Activated CD8-positive, alpha-beta memory T cell treated with anti-CD3 and anti-CD28 coated beads for 1 hour (primary cell): Measurements from ENCODE around the gene STN1.
"Not testable (repeated sequence)": the region's sequence is repeated elsewhere in the genome, so short reads cannot be mapped to it uniquely, and the experiment has no call there.

Experiments used
- DNase-seq, 2 donors: peaks; one replicate each; pipeline ENCODE4 v3.0.0-alpha.2; 2020; ENCODE audit warnings: low read depth in 1 of 2; ENCODE audit errors: extremely low read depth in 1 of 2

Gene STN1

DNA sequence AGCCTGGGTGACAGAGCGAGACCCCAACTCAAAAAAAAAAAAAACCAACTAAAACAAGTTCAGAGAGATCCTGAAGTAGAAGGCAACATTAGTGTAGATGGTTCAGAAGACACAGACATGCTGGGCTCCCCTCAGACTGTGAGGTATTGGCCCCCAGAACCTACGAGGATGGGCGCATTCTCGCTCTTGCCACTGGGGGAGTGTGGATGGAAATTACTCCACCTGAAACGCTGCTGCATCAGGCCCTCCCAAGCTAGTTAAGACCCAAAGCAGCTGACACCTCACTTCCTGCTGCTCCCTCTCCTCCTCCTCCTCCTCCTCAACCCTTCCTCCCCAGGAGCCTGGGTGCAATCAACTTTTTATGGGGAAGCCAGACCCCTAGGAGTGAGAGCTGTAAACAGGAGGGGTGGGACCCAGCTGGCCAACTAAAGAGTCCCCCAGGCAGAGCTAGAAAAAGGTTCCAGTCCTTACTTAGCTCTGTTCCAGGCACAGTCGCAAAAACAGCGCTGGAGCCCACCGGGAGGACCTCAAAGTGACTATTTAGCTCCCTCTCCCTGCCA, 70.0 kb downstream of the STN1 start:
- no peak for DNase-seq

DNA sequence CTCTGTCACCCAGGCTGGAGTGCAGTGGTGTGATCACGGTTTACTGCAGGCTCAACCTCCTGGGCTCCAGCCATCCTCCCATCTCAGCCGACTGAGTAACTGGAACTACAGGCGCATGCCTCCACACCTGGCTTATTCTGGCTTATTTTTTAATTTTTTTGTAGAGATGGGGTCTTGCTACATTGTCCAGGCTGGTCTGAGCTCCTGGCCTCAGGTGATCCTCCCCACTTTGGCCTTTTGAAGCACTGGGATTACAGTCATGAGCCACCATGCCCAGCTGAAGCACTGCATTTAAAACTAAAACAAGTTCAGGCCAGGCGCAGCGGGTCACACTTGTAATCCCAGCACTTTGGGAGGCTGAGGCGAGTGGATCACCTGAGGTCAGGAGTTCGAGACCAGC, 70.6 kb downstream of the STN1 start:
- DNase-seq: no peak

DNA sequence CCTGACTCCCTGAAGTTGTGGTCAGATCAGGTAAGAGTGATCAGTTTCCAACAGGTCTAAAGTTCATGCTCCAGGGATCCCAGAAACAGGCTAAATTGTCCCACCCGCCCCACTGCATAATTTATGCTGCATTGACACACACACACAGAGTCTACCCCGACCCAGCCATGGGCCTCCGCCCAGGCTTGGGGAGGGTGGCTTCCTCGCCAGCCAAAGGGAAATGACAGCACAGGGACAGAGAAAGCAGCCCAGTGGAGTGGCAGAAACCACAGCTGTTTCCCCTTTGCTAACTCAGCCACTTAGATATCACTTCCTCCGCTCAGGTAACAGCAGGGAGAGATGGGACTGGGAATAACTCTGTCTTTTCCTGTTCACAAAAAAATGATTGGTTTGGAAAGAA, 72.0 kb downstream of the STN1 start:
- DNase-seq: no peak

DNA sequence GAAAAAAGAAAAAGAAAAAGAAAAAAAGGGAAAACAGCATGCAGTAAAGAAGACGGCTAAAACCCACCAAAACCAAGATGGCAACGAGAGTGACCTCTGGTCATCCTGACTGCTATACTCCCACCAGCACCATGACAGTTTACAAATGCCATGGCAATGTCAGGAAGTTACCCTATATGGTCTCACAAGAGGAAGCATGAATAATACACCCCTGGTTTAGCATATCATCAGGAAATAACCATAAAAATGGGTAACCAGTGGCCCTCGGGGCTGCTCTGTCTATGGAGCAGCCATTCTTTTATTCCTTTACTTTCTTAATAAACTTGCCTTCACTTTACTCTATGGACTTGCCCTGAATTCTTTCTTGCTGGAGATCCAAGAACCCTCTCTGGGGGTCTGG, 72.6 kb downstream of the STN1 start:
- DNase-seq: not testable (repeated sequence)

DNA sequence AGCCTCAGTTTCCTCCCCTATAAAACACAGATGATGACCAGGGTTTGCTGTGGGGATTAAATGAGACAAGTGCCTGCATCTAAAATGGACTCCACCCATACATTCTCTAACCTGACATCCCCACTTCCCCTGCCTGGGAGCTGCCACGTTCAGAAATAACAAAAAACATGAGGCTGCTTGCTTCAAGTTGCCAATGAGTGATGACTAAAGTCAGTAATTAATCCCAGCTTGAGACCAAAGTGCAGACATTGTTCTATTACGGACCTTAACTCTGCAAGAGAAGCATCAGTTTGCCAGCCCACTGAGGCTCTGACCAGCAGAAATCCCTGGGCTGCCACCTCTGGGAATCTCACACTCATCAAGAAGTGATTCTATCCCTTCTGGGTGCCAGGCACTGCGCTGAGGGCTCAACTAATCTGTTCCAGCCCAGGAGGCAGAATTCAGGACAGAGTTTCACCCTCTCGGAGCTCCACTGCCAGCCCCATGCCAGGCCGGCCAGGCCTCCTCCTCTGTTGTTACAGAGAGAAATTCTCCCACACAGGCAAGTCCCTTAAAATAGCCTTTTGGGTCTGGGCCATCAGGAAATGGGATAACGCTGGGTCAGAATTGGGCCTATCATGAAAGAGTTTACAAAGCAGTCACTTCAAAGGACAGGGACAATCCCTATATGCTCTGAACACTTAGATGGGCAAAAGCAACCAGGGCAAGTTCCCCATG, 74.0 kb downstream of the STN1 start:
- DNase-seq: no peak

DNA sequence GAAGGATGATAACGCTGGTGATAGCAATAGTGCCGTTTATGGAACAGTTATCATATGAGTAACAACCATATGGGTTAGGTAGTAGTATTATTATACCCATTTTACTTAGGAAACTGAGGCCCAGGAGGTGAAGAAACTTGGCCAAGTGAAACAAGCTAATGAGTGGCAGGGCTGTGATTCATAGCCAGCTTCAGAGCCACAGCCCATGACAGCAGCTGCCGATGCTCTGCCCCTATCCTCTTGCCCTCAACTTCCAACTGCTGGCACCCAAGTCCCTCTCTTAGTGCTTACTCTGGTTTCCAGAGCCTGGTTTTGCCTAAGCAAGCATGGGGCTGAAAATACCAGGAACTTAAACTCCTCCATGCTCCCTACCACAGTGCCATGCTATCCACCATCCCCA, 74.9 kb downstream of the STN1 start:
- no peak for DNase-seq

DNA sequence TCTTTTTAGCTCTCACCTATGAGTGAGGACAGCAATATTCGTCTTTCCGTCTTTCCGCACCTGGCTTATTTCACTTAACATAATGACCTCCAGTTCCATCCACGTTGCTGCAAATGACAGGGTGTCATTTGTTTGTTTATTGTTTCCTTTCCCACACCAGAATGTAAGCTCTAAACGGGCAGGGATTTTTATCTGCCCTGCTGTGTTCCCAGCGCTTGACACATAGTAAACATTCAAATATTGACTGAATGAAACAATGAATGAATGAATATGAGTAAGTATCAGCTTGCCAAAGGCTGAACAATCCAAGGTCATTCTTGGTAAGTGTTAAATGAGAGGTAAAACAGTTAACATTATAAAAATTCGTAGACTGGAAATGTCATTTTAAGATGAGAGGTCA, 75.4 kb downstream of the STN1 start:
- no peak for DNase-seq

DNA sequence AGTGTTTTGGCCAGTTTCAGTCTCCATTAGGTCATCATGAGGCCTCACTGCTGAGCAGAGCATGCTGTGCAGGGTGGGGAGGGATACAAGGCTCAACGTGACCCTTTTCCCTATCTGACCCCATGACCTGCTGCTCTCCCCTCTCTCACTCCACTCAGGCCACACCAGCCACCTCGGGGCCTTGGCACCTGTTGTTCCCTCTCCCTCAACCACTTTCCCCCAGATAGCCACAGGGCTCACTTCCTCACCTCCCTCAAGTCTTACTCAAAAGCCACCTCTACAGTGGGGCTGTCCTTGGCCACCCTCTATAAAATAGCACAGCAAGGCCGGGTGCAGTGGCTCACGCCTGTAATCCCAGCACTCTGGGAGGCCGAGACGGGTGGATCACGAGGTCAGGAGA, 76.5 kb downstream of the STN1 start:
- no peak for DNase-seq

DNA sequence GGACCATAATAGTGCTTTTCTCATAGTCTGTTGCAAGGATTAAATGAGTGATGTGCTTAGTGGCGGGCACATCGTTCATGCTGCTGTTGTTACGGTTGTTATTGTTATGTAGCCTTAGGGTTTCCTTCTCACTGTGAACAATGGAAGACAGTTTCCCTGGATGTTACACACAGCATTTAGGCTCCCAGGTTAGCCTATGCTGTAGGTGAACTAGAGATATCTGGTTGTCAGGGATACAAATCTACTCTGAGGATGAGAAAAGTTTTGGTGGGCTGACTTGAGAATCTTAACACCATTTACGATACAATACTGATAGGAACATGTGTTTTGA, 77.3 kb downstream of the STN1 start:
- no peak for DNase-seq

DNA sequence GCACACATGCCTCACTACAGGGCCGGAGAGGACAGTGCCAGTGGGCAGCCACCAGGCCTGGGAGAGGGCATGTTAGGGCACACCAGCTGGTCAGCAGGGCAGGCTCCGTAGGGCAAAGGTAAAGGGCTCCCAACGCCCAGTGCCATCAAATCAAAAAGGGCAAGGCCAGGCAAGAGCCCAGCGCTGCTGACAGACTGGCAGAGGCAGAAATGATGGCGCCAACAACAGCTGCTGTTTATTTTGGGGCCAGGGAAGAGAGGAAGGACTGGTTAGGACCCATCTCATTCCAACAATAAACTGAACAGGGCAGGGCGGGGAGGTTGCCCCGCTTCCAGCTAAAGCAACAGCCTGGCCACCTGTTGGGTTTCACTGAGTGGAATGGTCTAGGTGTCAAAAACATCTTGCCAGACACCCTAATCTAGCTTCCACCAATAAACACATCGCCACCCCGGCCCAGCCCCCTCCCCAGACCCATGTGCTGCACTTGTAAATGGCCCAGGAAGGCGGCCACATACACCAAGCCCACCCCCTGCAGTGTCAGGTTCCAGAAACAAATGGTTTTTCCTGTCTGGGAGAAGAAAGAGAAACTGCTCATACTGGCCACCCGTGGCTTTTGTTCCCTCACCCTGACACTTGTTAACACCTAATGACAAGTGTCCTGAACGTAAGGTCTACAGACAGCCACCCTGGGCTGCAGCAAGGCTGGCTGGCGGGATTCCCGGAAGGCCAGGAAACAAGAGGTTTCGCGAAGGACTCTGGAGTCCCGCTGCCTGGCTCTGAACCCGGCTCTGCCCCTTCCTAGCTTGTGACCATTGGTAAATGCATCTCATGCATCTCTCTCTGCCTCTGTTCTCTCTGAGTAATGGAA, 77.9 kb downstream of the STN1 start:
- no peak for DNase-seq

DNA sequence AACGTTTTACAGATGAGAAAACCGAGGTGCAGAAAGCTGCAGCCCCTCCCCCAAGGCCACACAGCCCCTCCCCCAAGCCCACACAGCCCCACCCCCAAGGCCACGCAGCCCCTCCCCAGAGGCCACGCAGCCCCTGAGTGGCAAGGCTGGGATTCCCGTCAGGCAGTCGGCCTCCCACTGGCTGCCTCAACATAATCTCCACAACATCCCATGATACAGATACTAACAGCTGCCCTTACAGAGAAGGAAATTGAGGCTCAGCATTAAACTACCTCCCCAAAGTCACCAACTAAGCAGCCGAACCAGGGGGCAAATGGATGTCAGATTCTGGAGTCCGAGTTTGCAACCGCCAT, 78.5 kb downstream of the STN1 start:
- no peak for DNase-seq

DNA sequence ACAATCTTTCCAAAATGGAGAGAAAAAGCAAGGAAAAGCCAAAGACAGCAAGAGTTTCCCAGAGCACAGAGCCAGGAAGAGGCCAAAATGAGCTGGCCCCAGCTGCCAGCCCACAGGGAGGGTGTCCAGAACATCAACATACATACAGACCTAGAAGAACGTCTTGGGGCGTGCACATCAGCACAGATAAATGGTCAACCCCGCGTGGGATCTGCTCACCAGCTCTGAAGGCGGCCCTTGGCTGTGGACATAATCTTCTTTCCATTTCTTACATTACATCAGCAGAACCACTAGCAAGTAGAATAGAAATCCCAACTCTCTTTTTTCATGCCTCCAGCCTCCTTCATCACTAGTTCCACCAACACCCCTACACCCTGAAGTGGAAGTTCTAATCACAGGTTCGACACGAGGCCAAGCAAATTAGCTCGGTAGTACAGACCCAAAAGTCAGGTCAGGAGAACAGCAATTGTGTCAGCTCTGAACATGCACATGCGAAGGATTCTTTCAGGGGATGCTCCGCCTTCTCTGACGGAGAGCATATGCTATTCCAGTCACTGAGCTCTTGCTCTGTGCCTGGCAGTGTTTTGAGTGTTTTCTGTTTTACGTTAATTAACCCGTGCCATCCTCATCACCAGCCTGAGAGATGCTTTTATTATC, 79.0 kb downstream of the STN1 start:
- DNase-seq: no peak

DNA sequence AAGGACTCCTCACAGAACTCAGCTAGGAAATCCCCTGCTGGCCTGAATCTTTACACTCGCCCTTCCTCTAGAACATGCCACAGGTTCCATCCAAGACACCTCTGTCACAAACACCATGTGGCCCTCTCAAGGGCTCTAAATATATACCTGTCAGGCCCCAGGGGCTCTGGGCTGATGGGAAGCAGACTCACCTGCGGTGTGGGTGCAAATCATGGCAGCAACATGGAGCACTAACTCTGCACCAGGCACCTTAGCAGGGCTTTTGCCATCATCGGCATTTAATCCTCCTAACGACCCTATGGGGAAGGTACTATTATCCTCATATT, 80.0 kb downstream of the STN1 start:
- no peak for DNase-seq

DNA sequence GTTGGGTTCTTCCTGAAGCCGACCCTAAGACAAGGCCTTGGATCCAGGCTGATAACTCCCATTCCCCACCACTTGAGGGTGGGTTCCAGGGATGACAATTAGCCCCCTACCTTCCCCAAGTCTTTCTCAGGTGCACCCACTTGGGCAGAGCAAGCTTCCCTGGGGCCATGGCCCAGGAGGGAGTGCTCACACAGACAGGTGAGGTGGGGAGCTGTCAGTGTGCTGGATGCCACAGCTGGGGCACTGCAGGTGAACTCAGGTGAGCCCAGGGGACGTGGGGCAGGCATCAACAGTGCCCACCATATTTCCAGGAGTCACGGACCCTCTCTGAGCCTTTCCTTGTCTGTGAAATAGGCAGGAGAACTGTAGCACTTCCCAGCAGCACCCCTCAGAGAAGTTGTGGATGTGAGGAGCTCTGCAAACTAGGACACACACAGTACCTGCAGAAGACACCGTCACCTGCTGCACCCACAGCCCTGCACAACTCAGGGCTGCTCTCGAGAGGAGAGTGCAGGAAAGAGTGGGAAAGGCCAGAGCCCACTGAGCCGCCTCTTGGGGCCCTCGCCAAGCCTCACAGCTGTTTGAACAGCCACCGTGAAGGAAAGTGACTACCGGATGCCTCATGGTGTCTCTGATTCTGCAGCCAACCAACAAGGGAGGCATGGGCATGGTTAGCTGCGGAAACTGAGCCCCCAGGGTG, 80.5 kb downstream of the STN1 start:
- no peak for DNase-seq

DNA sequence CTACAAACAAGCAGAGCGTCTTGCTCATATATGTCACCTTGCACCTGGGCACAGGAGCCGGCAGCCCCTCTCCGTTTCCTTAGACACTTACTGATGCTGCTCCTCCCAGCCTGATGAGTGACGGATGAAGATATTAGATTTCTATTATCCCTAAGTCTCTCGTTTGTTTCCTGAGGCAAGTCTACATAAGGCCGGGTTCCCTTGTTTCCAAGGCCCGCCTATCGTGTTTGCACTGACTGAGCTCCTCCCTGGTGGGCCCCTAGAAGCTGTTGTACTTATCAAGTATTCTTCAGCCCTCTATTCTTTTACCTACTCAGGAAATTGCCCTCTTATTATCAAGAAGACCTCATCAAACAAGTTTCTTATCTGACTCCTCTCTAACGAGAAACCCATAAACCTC, 81.1 kb downstream of the STN1 start:
- DNase-seq: no peak

DNA sequence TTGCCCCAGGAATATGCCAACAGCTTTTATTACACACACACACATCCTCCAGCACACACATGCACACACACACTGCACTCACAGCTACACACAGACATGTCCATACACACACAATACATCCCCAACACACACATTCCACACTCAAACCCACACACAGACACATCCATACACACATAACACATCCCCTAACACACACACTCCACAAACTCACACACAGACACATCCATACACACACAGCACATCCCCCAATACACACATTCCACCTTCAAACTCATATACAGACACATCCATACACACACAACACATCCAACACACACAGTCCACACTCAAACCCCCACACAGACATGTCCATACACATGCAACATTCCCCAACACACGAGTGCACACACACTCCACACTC, 81.7 kb downstream of the STN1 start:
- DNase-seq: no peak

DNA sequence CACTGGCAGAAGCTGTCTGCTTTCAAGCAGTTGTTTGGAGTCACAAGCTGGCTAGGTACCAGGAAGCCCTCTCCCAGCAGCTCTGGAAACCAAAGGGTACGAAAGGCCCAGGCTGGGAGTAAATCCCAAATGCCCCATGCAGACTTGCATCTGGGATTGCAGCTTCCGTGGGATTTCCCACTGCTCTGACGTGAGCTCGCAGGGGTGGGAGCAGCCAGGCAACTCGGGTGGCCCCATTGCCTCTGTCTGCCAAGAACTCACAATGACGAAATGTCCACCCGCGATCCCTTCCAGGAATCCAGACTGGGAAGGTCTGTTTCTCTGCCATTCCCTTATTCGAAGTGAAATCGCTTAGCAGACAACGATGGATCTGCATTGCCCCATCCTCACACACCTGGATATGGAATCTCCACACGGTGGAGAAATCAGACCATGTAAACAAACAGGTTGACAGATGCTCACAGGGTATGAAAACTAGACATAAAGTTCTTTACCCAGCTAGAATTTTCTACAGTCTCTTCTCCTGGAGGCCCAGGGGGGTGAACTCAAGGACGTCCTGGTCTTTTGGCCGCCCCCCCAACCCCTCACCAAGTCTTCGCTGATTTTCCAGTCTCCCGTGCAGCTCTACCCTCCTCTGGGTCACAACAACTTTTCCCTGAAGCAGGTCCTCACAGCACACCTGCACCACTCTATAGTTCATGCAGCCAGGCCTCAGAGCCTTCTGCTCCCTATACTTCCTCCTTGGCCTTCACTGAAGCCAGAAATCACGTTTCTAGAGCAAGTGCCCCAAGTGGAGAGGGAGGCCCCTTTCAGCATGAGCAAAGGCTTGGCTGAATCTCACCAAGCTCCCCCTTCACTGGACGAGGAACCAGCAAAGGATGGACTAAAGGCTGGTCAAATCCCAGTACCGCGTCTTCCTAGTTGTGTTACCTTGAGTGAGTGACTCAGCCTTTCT, 82.6 kb downstream of the STN1 start:
- DNase-seq: no peak

DNA sequence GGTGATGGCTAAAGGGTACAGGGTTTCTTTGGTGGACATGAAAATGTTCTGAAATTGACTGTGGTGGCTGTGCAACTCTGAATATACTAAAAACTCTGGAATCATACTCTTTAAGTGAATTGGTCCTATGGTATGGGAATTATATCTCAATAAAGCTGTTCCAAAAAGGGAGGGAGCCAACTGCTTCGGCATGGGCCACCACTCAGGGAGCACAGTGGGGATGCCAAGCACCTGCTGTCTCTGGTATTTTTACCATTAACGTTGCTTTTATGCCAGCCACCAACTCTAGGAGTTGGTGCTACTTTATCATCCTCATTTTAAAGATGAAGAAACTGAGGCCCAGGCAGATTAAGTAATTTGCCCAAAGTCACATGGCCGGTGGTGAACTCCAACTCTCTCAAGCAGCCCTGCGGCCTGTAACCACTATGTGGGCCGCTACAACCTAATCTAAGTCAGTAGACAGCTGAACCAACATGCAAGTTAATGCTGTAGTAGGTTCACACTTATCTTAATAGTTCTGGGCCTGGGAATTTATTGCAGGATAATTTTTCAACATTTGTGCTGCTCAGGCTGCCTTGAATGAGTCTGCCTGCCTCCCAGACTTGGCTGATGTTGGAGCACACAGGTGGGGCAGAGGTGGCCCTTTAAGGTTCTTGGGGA, 83.4 kb downstream of the STN1 start:
- DNase-seq: no peak

DNA sequence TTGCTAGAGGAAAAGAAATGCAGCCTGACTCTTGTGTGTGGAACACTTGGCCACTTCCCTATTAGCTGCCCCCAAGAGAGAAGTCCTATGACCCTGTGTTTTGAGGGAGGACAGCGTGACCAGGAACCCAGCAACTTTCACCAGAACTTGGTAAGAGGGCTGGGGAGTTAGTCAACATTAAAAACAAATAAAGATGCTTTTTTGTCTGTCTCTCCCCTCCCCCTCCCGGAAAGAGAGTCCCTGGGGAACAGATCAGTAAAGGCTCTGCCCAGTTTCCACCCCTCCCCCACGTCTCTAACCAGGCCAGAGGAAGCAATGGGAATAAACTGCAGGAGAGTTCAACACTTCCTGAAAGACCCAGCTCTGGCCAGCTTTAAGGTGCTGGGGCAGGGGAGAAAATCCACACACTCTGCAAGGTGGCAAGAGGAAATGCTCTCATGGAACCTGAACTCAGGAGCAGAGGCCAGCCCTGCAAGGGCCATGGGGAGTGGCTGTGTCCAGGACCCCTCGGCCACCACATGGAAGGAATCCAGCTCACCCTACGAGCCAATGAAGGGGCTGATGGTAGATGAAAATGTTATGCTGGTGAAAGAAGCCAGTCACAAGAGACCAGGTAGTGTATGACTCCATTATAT, 84.1 kb downstream of the STN1 start:
- no peak for DNase-seq
